ENCODE results near the gene PPP1R14B.
A peak's percentile ranks its signal among the peaks of the same experiment; 100 is the strongest.

PPP1R14B gene

DNA sequence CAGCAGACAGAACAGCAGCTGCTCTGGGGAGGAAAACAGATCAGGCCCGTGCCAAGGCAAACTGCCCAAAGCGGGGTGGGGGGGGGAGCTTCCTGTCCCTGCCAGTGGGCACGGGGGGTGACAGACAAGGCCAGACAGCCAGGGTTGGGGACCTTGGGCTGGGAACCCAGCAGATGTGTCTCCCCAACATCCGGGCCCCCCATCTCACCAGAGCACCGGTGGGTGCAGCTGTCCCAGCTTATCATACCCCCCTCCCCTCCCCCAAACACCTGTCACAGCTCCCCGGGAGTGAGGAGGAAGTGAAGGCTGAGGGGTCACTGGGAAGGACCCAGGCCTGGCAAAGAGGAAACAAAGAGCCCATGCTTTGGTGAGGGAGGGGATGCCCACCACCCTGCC lies 1.3 kb downstream of the PPP1R14B start:
- no peak for DNase-seq

DNA sequence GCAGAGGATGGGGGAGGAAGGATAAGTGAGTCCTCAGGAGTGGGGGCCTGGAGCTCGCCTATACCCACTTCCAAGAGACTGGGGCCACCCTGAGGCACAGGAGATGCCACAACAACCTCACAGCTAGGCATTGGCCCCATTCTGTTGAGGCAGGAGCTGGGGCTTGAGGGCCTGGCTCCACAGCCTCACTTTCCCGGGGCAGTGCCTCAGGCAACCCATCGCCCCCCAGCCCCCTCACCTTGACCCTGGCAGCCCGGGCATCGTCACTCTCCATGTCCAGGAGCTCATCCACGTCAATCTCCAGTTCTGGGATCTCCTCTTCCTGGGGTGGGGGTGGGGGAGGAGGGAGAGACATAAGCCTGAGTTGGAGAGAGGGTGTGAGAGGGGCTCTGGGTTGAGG lies 1.8 kb downstream of the PPP1R14B start:
- DNase-seq, result no peak

- DNase-seq, result no peak
Observed at GRCh38 chr11:64244107-64244506, 2.6 kb downstream of the PPP1R14B start.

- no peak for DNase-seq
Observed at GRCh38 chr11:64243236-64243854, 3.4 kb downstream of the PPP1R14B start.

GRCh38 chr11:64241491-64242374 lies 5.0 kb downstream of the PPP1R14B start:
- DNase-seq, result peak; percentile 63

DNA sequence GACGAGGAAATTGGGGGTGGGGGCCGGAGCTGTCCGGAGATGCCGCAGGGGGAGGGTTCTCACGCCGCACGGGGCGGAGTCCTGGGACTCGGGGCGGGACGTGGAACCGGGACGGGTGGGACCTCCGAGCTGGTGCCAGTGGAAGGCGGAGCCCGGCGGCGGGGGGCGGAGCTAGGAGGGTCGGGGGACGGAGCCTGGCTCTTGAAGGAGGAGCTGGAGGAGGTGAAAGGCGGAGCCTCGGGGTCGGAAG lies 5.6 kb downstream of the PPP1R14B start:
- DNase-seq, result peak; percentile 98

DNA sequence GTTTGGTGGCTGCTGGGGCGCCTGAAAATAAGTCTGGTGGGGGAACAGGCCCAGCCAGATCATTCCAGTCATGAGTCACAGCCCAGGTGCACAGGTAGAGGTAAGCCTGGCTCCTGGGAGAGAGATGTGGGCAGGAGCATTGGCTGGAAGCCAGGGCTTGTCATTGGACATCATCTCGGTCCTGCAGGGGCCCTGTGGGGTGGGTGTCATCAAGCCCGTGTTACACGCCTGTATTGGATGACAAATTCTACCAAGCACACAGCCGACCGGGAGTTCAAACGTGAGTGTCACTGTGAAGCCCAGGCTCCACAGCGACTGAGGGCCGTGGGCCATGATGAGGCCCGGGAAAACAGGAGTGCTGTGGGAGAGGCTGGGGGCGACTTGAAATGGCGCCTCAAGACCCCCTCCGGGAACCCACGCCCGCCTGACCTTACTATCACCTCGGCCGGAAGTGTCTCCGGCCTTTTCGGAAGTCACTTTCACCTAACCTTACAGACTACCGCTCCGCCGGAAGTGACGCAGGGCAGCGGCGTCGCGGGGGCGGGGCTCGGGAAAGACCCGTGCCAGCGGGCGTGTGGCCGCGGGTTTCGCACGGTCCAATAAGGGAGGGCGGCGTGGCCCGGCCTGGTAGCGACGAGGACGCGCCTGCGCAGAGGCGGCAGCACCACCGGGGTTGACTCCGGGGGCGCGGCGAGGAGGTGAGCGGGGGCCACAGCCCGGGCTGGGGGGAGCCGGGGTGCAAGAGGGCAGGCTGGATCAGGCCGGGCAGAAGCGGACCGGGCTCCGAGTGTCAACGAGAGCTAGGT lies 6.1 kb downstream of the PPP1R14B start, which contains the start of gene FKBP2:
Gene FKBP2 (plus strand): TSS at position 661 of the 806 bp plus-strand sequence. CDS start 1,293 bp downstream, outside the sequence.
- DNase-seq, result peak; percentile 96

DNA sequence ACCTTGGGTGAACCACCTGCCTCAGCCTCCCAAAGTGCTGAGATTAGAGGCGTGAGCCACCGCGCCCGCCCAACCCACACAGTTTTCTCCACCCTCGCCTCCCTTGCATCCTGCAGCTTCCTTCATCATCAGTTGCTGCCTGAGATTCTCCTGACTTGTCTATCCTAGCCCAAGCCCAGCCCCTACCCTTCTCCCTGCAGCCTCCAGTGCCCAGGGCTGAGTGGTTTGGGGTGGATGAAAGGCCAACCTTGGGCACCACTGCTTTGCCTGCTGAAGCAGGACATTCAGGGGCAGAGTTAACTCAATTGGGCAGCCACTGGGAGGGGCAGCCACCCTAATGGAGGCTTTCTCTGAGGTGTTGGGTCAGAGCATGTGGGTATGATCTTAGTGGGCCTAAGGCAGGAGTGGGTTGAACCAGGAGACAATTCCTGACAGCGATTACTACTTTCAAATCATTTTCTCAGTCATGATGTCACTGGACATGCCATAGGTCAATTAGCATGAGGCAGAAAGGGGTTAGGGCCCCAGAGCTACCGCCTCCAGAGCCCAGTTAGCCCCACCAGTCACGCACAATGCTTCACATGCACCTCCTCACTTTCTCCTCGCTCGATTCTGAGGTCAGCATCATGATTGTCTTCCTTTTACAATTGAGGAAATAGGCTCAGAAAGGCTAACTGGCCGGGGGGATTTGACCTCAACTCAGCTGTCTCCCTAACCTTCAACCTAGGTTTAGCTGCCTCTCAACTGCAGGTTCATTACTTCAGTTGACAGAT lies 6.9 kb downstream of the PPP1R14B start:
- no peak for DNase-seq

GRCh38 chr11:64238999-64239398 lies 7.7 kb downstream of the PPP1R14B start:
- no peak for DNase-seq

DNA sequence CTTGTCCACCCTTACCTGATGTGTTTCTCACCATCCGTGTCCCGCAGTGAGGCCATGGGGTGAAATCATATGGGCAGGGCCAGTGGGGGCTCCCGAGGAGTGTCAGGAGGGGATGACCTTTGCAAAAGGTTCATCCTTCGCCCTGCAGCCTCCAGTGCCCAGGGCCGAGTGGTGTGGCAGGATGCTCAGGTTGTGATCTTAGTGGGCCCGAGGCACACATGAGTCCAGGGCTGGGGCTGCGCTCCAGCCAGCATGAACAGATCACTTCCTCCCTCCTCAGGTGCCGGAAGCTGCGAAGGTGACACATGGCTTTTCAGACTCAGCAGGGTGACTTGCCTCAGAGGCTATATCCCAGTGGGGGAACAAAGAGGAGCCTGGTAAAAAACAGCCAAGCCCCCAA lies 8.7 kb downstream of the PPP1R14B start:
- no peak for DNase-seq

- DNase-seq, result no peak
Observed at GRCh38 chr11:64237484-64237951, 9.2 kb downstream of the PPP1R14B start.

DNA sequence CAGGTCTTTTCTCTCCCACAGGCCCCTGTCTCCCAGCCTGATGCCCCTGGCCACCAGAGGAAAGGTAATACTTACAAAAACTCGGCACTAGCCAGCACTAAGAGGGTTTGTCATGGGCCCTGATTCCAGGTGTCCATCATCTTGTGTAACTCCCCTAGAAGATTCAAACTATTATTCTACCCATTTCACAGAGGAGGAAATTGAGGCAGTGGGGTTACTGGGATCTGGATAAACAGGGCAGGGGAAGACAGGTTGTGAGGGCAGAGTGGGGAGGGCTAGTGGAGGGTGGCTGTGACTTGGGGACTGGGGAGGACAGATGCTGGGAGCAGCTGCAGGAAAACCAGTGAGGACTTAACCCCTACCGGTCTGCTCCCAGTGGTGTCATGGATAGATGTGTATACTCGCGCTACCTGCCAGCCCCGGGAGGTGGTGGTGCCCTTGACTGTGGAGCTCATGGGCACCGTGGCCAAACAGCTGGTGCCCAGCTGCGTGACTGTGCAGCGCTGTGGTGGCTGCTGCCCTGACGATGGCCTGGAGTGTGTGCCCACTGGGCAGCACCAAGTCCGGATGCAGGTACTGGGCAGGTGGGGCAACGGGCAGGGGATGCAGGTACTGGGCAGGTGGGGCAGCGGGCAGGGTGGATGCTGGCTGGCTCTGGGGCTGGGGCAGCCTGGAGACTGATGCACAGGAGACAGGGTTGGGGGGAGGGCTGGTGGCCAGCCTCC lies 11.1 kb downstream of the PPP1R14B start:
- DNase-seq, result no peak

- DNase-seq, result peak; percentile 53
Observed at GRCh38 chr11:64234647-64235379, 11.9 kb downstream of the PPP1R14B start.

- peak; percentile 76 for DNase-seq
Observed at GRCh38 chr11:64233913-64234586, 12.7 kb downstream of the PPP1R14B start, which contains the start of gene VEGFB. Gene VEGFB, plus strand, starts transcription at chr11:64234584. Its CDS starts 250 bp downstream, at chr11:64234834.

- no peak for DNase-seq
Observed at GRCh38 chr11:64232967-64233315, 13.8 kb downstream of the PPP1R14B start.

DNA sequence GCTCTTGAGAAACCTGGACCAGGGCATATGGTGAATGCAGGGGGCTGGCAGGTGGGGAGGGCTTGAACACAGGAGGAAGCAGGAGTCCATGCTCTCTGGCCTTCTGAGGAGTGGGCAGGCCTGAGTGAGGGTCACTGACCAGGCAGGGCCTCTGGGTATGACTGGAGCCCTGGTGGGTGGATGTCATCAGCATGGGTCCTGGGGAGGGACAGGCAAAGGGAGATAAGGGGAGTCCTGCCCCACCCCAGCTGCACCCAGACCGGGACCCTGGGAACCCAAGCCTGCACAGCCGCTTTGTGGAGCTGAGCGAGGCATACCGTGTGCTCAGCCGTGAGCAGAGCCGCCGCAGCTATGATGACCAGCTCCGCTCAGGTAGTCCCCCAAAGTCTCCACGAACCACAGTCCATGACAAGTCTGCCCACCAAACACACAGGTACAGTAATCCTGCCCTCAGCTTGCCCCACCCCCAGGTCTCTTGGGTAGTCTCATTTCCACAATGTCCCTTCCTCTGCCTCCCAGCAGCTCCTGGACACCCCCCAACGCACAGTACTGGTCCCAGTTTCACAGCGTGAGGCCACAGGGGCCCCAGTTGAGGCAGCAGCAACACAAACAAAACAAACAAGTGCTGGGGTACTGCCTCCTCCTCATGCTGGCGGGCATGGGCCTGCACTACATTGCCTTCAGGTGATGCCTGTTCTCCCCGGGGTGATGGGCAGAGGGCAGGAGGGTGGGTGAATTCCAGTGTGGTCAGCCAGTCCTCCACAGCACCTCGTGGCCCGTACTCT lies 14.4 kb downstream of the PPP1R14B start:
- DNase-seq, result no peak

- no peak for DNase-seq
Observed at GRCh38 chr11:64231546-64231945, 15.2 kb downstream of the PPP1R14B start.

GRCh38 chr11:64230985-64231365 lies 15.8 kb downstream of the PPP1R14B start:
- no peak for DNase-seq

DNA sequence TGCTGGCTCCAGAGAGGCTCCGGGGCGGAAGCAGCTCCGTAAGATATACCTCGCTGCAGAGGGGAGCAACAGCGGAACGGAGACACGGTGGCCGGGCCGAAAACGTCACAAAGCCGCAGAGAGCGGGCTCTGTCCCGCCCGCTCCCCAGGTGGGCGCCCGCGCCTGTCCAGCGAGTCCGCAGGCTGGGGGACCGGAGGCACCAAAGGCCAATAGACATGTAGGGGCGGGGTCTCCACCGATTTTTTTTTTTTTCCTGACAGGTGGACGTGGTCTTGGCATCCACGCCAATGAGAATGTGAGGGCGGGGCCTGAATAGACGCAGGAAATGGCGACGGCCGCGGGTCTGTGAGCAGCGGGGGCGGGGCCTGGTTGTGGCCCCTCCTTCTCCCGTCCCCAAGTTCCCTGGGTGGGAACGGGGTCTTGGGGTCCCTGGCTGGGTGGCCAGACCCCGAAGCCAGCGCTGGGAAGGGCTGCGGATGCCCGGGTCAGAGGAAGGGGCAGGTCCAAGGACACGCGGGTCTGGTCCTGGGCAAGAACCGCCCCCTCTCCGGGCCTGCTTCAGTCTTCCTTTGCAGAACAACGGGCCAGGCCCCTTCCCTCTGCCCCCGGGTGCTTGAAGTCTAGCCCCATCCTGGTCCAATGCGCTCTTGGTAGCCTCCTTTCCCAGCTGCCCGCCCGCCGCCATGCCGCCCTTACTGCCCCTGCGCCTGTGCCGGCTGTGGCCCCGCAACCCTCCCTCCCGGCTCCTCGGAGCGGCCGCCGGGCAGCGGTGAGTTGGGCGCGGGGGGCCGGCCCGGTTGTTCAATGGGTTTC lies 16.4 kb downstream of the PPP1R14B start, which contains the start of gene DNAJC4:
Gene DNAJC4 (plus strand): TSS at position 378 of the 814 bp plus-strand sequence. CDS start 307 bp downstream, at position 685.
- DNase-seq, result peak; percentile 97

Measured in NCI-H82 (cell line).